HTR-8/SVneo (cell line): ENCODE measurements around the gene AKIP1.

Experiments used
- DNase-seq: peaks from one replicate; pipeline ENCODE4 v3.0.0; 2011; ENCODE audit warnings: low spot score, mixed read lengths; ENCODE audit not compliant: insufficient read length
- FAIRE-seq: peaks from 2 replicates; lab custom pipeline; 2011; peaks lifted over from hg19 to GRCh38; lab: Jason Lieb, UNC

The AKIP1 gene

GRCh38 chr11:8947230-8947943, 36.4 kb downstream of the AKIP1 start:
- DNase-seq (no peak), FAIRE-seq (no peak)

- no peak for DNase-seq
- no peak for FAIRE-seq
Measured at GRCh38 chr11:8948886-8949285, 37.9 kb downstream of the AKIP1 start.

DNA sequence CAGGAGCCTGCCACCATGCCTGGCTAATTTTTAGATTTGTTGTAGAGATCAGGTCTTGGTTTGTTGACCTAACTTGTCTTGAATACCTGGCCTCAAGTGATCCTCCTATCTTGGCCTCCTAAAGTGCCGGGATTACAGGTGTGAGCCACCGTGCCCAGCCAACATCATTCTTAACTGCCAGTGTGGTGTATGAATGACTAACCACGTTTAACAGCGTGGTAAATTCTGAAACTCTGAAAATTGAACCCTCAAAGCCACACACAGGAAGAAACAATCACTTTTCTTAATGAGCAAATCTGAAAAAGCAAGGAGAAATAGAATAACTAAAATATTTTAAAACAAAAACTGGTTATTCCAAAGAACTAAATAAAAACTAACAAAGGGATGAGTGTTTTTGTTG, 45.9 kb downstream of the AKIP1 start:
- no peak for FAIRE-seq

GRCh38 chr11:8959546-8960166, 48.7 kb downstream of the AKIP1 start:
- DNase-seq (peak; percentile 81), FAIRE-seq (no peak)

More for the DNA sequence above, 45.9 kb downstream of the AKIP1 start:
- no peak for DNase-seq

- DNase-seq (no peak), FAIRE-seq (no peak)
Measured at GRCh38 chr11:8961401-8961800, 50.4 kb downstream of the AKIP1 start.

DNA sequence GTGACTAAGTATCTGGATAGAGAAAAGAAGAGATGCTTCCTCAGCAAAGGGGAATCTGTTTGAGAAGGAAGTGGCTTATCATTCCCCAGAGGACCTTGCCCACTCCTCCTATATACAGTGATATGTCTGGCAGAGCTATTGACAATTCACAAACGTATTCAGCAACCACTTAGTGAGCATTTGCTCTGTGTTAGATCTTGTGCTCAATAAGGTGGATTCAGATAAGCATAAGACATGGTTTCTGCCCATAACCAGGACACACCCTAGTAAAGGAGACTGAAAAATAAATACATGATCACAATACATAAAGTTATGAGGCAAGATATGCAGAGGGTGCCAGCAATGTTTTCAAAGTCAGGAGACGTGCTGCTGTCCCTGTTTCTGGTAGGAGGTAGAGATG, 51.9 kb downstream of the AKIP1 start:
- FAIRE-seq (no peak), DNase-seq (no peak)

- peak; percentile 44 for FAIRE-seq
- DNase-seq: peak; percentile 81
Measured at GRCh38 chr11:8963569-8964323, 52.8 kb downstream of the AKIP1 start.

- FAIRE-seq: peak; percentile 84
- DNase-seq: peak; percentile 91
Measured at GRCh38 chr11:8964324-8965320, 53.6 kb downstream of the AKIP1 start, which contains the start of gene TMEM9B. Gene TMEM9B (minus strand): TSS chr11:8964442. CDS start chr11:8964313, 129 bp downstream.

DNA sequence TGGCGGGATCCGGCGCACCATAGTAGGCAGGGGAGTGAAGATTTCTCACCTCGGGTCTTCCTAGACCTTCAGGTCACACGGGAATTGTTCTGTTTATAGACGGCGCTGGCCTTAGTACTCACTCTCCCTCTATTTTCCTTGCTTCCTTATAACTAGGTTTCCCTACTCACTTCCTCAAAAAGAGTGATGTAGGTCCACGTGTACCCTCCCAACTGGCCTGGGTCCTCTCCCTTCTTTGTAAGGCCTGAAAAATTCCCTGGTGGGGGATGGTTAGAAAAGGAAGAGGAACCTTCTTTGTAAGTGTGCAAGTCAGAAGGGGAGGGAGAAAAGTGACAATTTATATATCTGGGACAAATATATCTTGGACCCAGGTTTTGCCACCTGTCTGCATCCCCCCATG, 56.2 kb downstream of the AKIP1 start:
- no peak for DNase-seq

More for the DNA sequence above, 56.2 kb downstream of the AKIP1 start:
- no peak for FAIRE-seq
